Right renal pelvis (tissue), 4 donors: ENCODE results near the gene SOAT1. TPM values are rescaled to one million over a fixed set of nuclear protein-coding genes. Genes with fewer than 3 reads are reported as not detected.
"Not testable (repeated sequence)": the region's sequence is repeated elsewhere in the genome, so short reads cannot be mapped to it uniquely, and the experiment has no call there.

Experiments
- DNase-seq, 4 donors: peaks; one replicate each; pipeline ENCODE4 v3.0.0-alpha.2; 2013; ENCODE audit warnings: low read depth in 4 of 4, low spot score in 3 of 4, missing footprints in 1 of 4
- polyA plus RNA-seq, 4 donors: library from polyadenylated mRNA; unstranded; fragments of 120-200 nt; gene quantifications; one replicate each; pipeline ENCODE4 v1.2.1, GENCODE V29; 2013; ENCODE audit not compliant: insufficient read length in 4 of 4

The SOAT1 gene
- polyA plus RNA-seq = 10 to 100 TPM; 30.4 to 39.0 (median 36.2) TPM

- DNase-seq = peak; percentile 85 to 92 (median 88)
These were observed at the start of gene SOAT1 for GRCh38 chr1:179293340-179294327. TSS of gene SOAT1 (plus strand) at chr1:179293797. CDS start at chr1:179302685, 8,888 bp downstream.

GRCh38 chr1:179245426-179245825, 48.2 kb upstream of the SOAT1 start:
- not testable (repeated sequence) for DNase-seq

- no peak for DNase-seq
These were observed 45.7 kb upstream of the SOAT1 start for GRCh38 chr1:179247923-179248322.

GRCh38 chr1:179251675-179252074, 41.9 kb upstream of the SOAT1 start:
- no peak for DNase-seq

- no peak for DNase-seq
These were observed 41.0 kb upstream of the SOAT1 start for GRCh38 chr1:179252606-179253005.

GRCh38 chr1:179253286-179253972, 40.2 kb upstream of the SOAT1 start:
- no peak for DNase-seq

- DNase-seq = no peak
These were observed 31.4 kb upstream of the SOAT1 start for GRCh38 chr1:179262183-179262582.

- no peak for DNase-seq
These were observed 30.5 kb upstream of the SOAT1 start for GRCh38 chr1:179263121-179263520.

GRCh38 chr1:179264507-179264906, 29.1 kb upstream of the SOAT1 start:
- DNase-seq = no peak

GRCh38 chr1:179269071-179269470, 24.5 kb upstream of the SOAT1 start:
- DNase-seq = no peak

- DNase-seq = not testable (repeated sequence)
These were observed 19.2 kb upstream of the SOAT1 start for GRCh38 chr1:179274424-179274823.

- no peak for DNase-seq
These were observed 14.7 kb upstream of the SOAT1 start for GRCh38 chr1:179278920-179279319.

GRCh38 chr1:179283992-179284391, 9.6 kb upstream of the SOAT1 start:
- DNase-seq = no peak

GRCh38 chr1:179287946-179288345, 5.7 kb upstream of the SOAT1 start:
- no peak for DNase-seq

- no peak for DNase-seq
These were observed 4.6 kb upstream of the SOAT1 start for GRCh38 chr1:179288977-179289376.

- DNase-seq = no peak
These were observed 1.7 kb downstream of the SOAT1 start for GRCh38 chr1:179295164-179295755.

- no peak for DNase-seq
These were observed 2.9 kb downstream of the SOAT1 start for GRCh38 chr1:179296356-179297104.

- no peak for DNase-seq
These were observed 3.4 kb downstream of the SOAT1 start for GRCh38 chr1:179297105-179297378.

- no peak for DNase-seq
These were observed 5.4 kb downstream of the SOAT1 start for GRCh38 chr1:179298952-179299351.

- DNase-seq = no peak
These were observed 6.5 kb downstream of the SOAT1 start for GRCh38 chr1:179300112-179300511.

- no peak for DNase-seq
These were observed 8.5 kb downstream of the SOAT1 start for GRCh38 chr1:179302070-179302469.
